Measurements from ENCODE around the gene DUSP2. TPM values are rescaled to one million over a fixed set of nuclear protein-coding genes. Genes with fewer than 3 reads are reported as not detected.

Gene DUSP2
- total RNA-seq, 4 donors from 2014 or later = 2.2 to 8.4 (median 2.4) TPM

DNA sequence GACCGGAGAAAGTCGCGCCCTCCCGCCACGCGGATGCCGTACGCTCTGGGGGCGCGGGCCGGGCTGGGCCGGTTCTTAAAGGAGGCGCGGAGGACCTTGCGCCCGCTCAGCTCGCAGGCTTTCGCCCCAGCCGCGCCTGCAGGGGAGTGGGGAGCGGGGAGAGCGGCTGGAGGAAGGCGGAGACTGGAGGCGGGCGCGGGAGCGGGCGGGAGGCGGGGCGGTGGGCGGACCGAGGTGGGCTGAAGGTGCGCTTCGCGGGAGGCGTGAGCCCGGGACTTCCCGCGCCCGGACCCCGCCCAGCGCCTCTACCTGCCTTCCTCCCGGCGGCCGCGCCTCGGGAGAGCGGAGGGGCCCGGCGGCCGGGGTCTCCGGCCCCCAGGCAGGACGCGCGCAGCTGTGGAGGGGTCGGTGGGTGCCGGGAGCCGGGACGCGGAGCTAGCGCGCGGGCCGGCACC is 28.8 kb downstream of the DUSP2 start, which contains the start of gene ADRA2B:
TSS of gene ADRA2B (minus strand) at position 148 of the 455 bp plus-strand sequence. CDS start 422 bp downstream, outside the sequence.
- Histone ChIP-seq H3K4me1 (peaks cover 5 to 11% of the 10 kb centered on the region in 2 donors), H3K9me3 (no peaks in the 10 kb centered on the region), H3K27ac (no peak within 1 kb of the TSS), H3K27me3 (no peaks in the 10 kb centered on the region), H3K4me3 (replicated peaks in 1 of 3) (peak within 1 kb of the TSS in 2 of 3 donors; percentile 29 to 35), H3K36me3 (no peaks in the 10 kb centered on the region)
- peak; percentile 77 to 78 for DNase-seq
- WGBS, 2 donors = 0% methylated on average over 2 of the region's 64 CpGs; no CpG with 5 or more reads in 1 of the 2 donors
- intact Hi-C loops (cut with DNase I) = loop anchor here (10.0 kb wide), 1 partner anchor 92 kb away; no protein-coding TSS in a partner anchor
- TF ChIP-seq POLR2A (IDR thresholded peaks at IDR 0.05) = no peak
- no peak for TF ChIP-seq CTCF (IDR thresholded peaks at IDR 0.05)

DNA sequence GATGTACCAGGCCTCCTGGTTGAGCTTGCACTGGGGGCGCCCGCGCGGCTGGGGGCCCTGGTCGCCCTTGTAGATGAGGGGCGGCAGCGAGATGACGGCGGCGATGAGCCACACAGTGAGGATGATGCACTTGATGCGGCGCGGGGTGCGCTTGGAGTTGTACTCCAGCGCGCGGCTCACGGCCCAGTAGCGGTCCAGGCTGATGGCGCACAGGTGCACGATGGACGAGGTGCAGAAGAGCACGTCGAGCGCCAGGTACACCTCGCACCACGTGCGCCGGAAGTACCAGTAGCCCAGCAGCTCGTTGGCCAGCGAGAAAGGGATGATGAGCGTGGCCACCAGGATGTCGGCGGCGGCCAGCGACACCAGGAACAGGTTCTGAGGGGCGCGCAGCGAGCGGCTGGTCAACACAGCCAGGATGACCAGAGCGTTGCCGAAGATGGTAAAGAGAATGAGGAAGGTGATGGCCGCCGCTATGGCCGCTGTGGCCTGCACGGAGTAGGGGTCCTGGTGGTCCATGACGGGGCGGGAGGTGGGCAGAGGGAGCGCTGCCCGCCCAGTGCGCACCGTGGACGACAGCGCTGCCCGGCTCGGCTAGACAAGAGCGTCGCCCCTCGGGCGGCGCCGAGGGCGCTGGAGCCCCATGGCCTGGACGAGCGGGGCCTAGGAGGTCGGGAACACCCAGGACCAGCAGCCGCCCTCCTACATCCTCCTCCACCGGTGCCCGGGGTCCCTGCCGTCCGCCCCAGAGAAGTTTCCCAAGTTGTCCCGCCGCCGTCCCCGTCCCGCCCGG is 29.4 kb downstream of the DUSP2 start:
- Histone ChIP-seq H3K27ac (no peak overlapping the region), H3K4me3 (replicated peaks in 1 of 3) (peak overlapping the region in 2 of 3 donors; percentile 29 to 35), H3K4me1 (peaks cover 5 to 11% of the 10 kb centered on the region in 2 donors), H3K36me3 (no peaks in the 10 kb centered on the region), H3K27me3 (no peaks in the 10 kb centered on the region), H3K9me3 (no peaks in the 10 kb centered on the region)
- WGBS, 2 donors = 59 to 63% methylated on average over 55 to 63 of the region's 77 CpGs
- TF ChIP-seq POLR2A (IDR thresholded peaks at IDR 0.05) (no peak), CTCF (IDR thresholded peaks at IDR 0.05) (no peak)
- no peak for DNase-seq
- intact Hi-C loops (cut with DNase I) = loop anchor here (10.0 kb wide), 1 partner anchor 91 kb away; no protein-coding TSS in a partner anchor

DNA sequence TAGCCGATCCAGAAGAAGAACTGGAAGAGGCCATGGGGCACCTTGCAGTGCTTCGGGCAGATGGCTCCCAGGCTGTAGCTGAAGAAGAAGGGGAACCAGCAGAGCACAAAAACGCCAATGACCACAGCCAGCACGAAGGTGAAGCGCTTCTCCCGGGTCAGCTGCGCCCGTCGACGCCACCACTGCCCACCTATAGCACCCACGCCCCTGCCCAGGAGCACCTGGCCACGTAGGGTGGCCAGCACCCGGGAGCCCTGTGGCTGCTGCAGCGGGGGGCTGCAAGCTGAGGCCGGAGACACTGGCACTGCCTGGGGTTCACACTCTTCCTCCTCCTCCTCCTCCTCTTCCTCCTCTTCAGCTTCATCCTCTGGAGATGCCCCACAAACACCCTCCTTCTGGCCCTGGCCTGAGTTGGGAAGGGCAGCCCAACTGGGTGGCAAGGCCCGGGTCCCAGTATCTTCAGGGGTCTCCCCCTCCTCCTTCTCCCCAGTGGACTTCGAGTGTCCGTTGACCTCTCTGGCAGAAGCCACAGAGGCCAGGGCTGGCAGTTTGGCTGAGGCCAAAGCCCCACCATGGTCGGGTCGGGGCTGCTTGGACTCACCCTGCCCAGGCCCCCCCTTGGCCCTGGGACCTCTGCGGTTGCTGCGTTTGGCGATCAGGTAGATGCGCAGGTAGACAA is 30.2 kb downstream of the DUSP2 start:
- no peak for TF ChIP-seq CTCF (IDR thresholded peaks at IDR 0.05)
- TF ChIP-seq POLR2A (IDR thresholded peaks at IDR 0.05) = no peak
- H3K4me1 ChIP-seq = peaks cover 5 to 11% of the 10 kb centered on the region in 2 donors
- intact Hi-C loops (cut with DNase I) = loop anchor here (10.0 kb wide), 1 partner anchor 90 kb away; no protein-coding TSS in a partner anchor
- H3K4me3 ChIP-seq (replicated peaks in 1 of 3) = no peak overlapping the region
- no peak overlapping the region for H3K27ac ChIP-seq
- 93 to 96% methylated on average over 18 to 22 of the region's 24 CpGs for WGBS, 2 donors
- H3K36me3 ChIP-seq = no peaks in the 10 kb centered on the region
- H3K9me3 ChIP-seq = no peaks in the 10 kb centered on the region
- H3K27me3 ChIP-seq = no peaks in the 10 kb centered on the region
- no peak for DNase-seq

DNA sequence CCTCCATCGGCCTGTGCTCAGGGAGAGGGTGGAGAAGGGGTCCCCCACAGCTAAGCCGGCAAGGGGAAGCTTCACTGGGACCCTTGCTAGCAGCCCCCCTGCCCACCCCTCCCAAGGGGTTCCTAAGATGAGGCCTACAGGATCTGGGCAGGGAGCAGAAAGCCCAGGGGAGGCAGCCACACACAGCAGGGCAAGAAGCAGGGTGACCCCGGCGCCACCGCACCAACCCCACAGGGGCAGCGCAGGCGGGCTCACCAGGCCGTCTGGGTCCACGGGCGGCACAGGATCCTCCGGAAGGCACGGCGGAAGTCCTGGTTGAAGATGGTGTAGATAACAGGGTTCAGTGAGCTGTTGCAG is 30.7 kb downstream of the DUSP2 start:
- H3K27me3 ChIP-seq = no peaks in the 10 kb centered on the region
- TF ChIP-seq POLR2A (IDR thresholded peaks at IDR 0.05) = no peak
- TF ChIP-seq CTCF (IDR thresholded peaks at IDR 0.05) = no peak
- peaks cover 5 to 11% of the 10 kb centered on the region in 2 donors for H3K4me1 ChIP-seq
- intact Hi-C loops (cut with DNase I) = loop anchor here (10.0 kb wide), 1 partner anchor 90 kb away; no protein-coding TSS in a partner anchor
- no peak overlapping the region for H3K4me3 ChIP-seq (replicated peaks in 1 of 3)
- no peak for DNase-seq
- H3K36me3 ChIP-seq = no peaks in the 10 kb centered on the region
- no peaks in the 10 kb centered on the region for H3K9me3 ChIP-seq
- WGBS, 2 donors = 85 to 90% methylated on average over 9 to 13 of the region's 13 CpGs
- no peak overlapping the region for H3K27ac ChIP-seq

All from thyroid gland (tissue), 4 donors.